SK-N-SH treated with all-trans-retinoic acid at 6 μM for 48 hours (cell line): ENCODE data around the gene DHDH.
A peak's percentile ranks its signal among the peaks of the same experiment; 100 is the strongest.
"Not testable (repeated sequence)": the region's sequence is repeated elsewhere in the genome, so short reads cannot be mapped to it uniquely, and the experiment has no call there.

Source experiments
- ATAC-seq: fragments of 200-7000 bp; cut with Tn5 transposase; 3 replicates; pipeline ENCODE4 v1.9.1; 2020; ENCODE audit warnings: mild to moderate bottlenecking, moderate library complexity
- CSDC2 ChIP-seq: fragments of 250-450 bp; sonication (Bioruptor Pico); IDR thresholded peaks from 2 replicates; pipeline ENCODE4 v1.5.0; 2020; ENCODE audit warnings: mild to moderate bottlenecking, moderate library complexity
- GLIS3 ChIP-seq: fragments of 250-450 bp; sonication (Bioruptor Pico); IDR thresholded peaks from 2 replicates; pipeline ENCODE4 v1.5.0; 2020; ENCODE audit warnings: mild to moderate bottlenecking, moderate library complexity
- ISL1 ChIP-seq: fragments of 250-450 bp; sonication (Bioruptor Pico); IDR thresholded peaks from 2 replicates; pipeline ENCODE4 v2.1.2; 2022; ENCODE audit warnings: mild to moderate bottlenecking, moderate library complexity
- PPARA ChIP-seq: fragments of 250-450 bp; sonication (Bioruptor Pico); IDR thresholded peaks from 2 replicates; pipeline ENCODE4 v1.5.0; 2020; ENCODE audit warnings: mild to moderate bottlenecking, borderline replicate concordance
- RARB ChIP-seq: fragments of 250-450 bp; sonication (Bioruptor Pico); IDR thresholded peaks from 2 replicates; pipeline ENCODE4 v1.8.0; 2021; ENCODE audit warnings: mild to moderate bottlenecking, moderate library complexity
- SNAI2 ChIP-seq: fragments of 250-450 bp; sonication (Bioruptor Pico); IDR thresholded peaks from 2 replicates; pipeline ENCODE4 v1.5.0; 2020; ENCODE audit warnings: mild to moderate bottlenecking, moderate library complexity
- TCF4 ChIP-seq: fragments of 250-450 bp; sonication (Bioruptor Pico); IDR thresholded peaks from 2 replicates; pipeline ENCODE4 v1.8.0; 2021; ENCODE audit warnings: mild to moderate bottlenecking, moderate library complexity, borderline replicate concordance
- TOX ChIP-seq: fragments of 250-450 bp; sonication (Bioruptor Pico); IDR thresholded peaks from 2 replicates; pipeline ENCODE4 v1.8.0; 2021; ENCODE audit warnings: mild to moderate bottlenecking, moderate library complexity, borderline replicate concordance
- ZC3H10 ChIP-seq: fragments of 250-450 bp; sonication (Bioruptor Pico); IDR thresholded peaks from 2 replicates; pipeline ENCODE4 v1.5.1; 2021; ENCODE audit warnings: mild to moderate bottlenecking, moderate library complexity
- ZFP3 ChIP-seq: fragments of 250-450 bp; sonication (Bioruptor Pico); IDR thresholded peaks from 2 replicates; pipeline ENCODE4 v1.5.0; 2020; ENCODE audit warnings: mild to moderate bottlenecking, moderate library complexity
- ZFP30 ChIP-seq: fragments of 450-650 bp; formaldehyde crosslinking; IDR thresholded peaks from 2 replicates; pipeline ENCODE4 v1.5.0; 2022; ENCODE audit warnings: mild to moderate bottlenecking, moderate library complexity
- ZNF565 ChIP-seq: fragments of 450-650 bp; formaldehyde crosslinking; conservative IDR thresholded peaks from 2 replicates; pipeline ENCODE4 v1.5.0; 2020; ENCODE audit warnings: low read depth, mild to moderate bottlenecking, moderate library complexity
- ZNF70 ChIP-seq: fragments of 450-650 bp; formaldehyde crosslinking; IDR thresholded peaks from 2 replicates; pipeline ENCODE4 v1.5.0; 2020; ENCODE audit warnings: mild to moderate bottlenecking, moderate library complexity
- ZNF8 ChIP-seq: fragments of 450-650 bp; formaldehyde crosslinking; IDR thresholded peaks from 2 replicates; pipeline ENCODE4 v1.5.0; 2020; ENCODE audit warnings: mild to moderate bottlenecking, moderate library complexity
- TF ChIP-seq, protein P1 (sequence below): fragments of 250-450 bp; sonication (Bioruptor Pico); IDR thresholded peaks from 2 replicates; pipeline ENCODE4 v1.8.0; 2020; ENCODE audit warnings: mild to moderate bottlenecking, moderate library complexity, borderline replicate concordance
- TF ChIP-seq, protein P2 (sequence below): fragments of 250-450 bp; sonication (Bioruptor Pico); IDR thresholded peaks from 2 replicates; pipeline ENCODE4 v1.5.0; 2020; ENCODE audit warnings: mild to moderate bottlenecking, moderate library complexity
- TF ChIP-seq, protein P3 (sequence below): fragments of 250-450 bp; sonication (Bioruptor Pico); IDR thresholded peaks from 2 replicates; pipeline ENCODE4 v1.5.1; 2021; ENCODE audit warnings: mild to moderate bottlenecking, moderate library complexity
- TF ChIP-seq, protein P4 (sequence below): fragments of 250-450 bp; sonication (Bioruptor Pico); IDR thresholded peaks from 2 replicates; pipeline ENCODE4 v1.8.0; 2021; ENCODE audit warnings: low read depth, mild to moderate bottlenecking, moderate library complexity, borderline replicate concordance
- TF ChIP-seq, protein P5 (sequence below): fragments of 250-450 bp; sonication (Bioruptor Pico); IDR thresholded peaks from 2 replicates; pipeline ENCODE4 v1.5.1; 2020; ENCODE audit warnings: low read depth, mild to moderate bottlenecking, moderate library complexity

The DHDH gene

DNA sequence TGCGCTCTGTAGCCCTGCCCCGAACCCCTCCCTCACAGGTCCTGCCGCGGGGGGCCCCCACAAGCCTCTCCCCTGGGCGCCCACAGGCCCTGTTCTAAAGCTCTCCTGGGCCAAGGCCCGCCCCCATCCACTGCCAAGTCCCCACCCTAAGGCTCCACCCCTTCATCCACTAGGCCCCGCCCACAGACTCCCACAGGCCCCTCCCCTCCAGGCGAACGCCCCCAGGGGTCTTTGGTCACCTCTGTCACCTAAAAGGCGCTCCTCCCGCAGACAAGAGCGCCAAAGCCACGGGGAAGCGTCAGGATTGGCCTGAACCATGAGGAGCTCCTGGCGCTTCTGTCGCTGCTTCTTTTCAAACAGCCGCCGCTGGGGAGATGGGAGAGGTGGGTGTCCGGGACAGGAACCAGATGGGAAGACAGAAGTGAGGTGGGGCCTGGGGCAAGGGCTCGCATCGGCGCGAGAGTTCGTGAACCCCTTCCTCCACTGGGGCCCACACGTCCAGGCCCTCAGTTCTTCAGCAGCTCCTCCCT, 37.2 kb upstream of the DHDH start:
- no peak for TF ChIP-seq TCF4 (CRISPR knock-in tag)
- TF ChIP-seq ZFP30 (CRISPR knock-in tag) = no peak
- TF ChIP-seq ZNF565 (CRISPR knock-in tag) = no peak
- TF ChIP-seq, protein P1, sequence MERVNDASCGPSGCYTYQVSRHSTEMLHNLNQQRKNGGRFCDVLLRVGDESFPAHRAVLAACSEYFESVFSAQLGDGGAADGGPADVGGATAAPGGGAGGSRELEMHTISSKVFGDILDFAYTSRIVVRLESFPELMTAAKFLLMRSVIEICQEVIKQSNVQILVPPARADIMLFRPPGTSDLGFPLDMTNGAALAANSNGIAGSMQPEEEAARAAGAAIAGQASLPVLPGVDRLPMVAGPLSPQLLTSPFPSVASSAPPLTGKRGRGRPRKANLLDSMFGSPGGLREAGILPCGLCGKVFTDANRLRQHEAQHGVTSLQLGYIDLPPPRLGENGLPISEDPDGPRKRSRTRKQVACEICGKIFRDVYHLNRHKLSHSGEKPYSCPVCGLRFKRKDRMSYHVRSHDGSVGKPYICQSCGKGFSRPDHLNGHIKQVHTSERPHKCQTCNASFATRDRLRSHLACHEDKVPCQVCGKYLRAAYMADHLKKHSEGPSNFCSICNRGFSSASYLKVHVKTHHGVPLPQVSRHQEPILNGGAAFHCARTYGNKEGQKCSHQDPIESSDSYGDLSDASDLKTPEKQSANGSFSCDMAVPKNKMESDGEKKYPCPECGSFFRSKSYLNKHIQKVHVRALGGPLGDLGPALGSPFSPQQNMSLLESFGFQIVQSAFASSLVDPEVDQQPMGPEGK (CRISPR knock-in tag) = no peak
- TF ChIP-seq, protein P2, sequence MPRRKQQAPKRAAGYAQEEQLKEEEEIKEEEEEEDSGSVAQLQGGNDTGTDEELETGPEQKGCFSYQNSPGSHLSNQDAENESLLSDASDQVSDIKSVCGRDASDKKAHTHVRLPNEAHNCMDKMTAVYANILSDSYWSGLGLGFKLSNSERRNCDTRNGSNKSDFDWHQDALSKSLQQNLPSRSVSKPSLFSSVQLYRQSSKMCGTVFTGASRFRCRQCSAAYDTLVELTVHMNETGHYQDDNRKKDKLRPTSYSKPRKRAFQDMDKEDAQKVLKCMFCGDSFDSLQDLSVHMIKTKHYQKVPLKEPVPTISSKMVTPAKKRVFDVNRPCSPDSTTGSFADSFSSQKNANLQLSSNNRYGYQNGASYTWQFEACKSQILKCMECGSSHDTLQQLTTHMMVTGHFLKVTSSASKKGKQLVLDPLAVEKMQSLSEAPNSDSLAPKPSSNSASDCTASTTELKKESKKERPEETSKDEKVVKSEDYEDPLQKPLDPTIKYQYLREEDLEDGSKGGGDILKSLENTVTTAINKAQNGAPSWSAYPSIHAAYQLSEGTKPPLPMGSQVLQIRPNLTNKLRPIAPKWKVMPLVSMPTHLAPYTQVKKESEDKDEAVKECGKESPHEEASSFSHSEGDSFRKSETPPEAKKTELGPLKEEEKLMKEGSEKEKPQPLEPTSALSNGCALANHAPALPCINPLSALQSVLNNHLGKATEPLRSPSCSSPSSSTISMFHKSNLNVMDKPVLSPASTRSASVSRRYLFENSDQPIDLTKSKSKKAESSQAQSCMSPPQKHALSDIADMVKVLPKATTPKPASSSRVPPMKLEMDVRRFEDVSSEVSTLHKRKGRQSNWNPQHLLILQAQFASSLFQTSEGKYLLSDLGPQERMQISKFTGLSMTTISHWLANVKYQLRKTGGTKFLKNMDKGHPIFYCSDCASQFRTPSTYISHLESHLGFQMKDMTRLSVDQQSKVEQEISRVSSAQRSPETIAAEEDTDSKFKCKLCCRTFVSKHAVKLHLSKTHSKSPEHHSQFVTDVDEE = no peak
- no peak for TF ChIP-seq TOX
- no peak for TF ChIP-seq ZNF70 (CRISPR knock-in tag)
- ATAC-seq = no peak

DNA sequence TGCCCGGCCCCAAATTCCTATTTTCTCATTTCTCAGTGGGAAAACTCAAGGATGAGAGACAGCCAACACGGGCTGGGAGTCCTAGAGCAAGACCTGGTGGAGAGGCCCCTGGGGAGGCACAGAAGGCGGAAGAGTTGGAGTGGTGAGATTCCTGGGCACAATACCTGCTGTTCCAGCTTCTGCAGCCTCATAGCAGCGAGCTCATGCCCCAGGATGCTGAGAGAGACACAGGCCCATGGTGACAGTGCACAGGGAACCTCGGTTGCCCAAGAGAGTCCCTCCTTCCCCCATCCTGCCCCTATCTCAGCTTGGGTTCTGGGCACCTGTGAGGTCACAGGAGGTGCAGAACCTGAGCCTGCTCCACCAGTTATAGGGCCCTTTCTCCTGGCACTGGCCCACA, 36.3 kb upstream of the DHDH start:
- no peak for ATAC-seq
- no peak for TF ChIP-seq ZC3H10 (CRISPR knock-in tag)
- no peak for TF ChIP-seq ZFP3 (CRISPR knock-in tag)
- TF ChIP-seq ZNF565 (CRISPR knock-in tag) = no peak
- TF ChIP-seq, protein P2 = no peak
- no peak for TF ChIP-seq ZNF70 (CRISPR knock-in tag)
- TF ChIP-seq ISL1 = no peak

DNA sequence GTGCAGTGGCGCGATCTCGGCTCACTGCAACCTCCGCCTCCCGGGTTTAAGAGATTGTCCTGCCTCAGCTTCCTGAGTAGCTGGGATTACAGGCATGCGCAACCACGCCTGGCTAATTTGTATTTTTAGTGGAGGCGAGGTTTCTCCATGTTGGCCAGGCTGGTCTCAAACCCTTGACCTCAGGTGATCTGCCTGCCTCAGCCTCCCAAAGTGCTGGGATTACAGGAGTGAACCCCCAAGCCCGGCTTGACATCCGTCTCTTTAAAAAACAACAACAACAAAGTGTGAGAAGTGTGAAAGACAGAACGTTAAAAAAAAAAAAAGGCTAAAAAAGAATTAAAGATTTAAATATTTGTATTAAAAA, 34.1 kb upstream of the DHDH start:
- ATAC-seq = not testable (repeated sequence)

DNA sequence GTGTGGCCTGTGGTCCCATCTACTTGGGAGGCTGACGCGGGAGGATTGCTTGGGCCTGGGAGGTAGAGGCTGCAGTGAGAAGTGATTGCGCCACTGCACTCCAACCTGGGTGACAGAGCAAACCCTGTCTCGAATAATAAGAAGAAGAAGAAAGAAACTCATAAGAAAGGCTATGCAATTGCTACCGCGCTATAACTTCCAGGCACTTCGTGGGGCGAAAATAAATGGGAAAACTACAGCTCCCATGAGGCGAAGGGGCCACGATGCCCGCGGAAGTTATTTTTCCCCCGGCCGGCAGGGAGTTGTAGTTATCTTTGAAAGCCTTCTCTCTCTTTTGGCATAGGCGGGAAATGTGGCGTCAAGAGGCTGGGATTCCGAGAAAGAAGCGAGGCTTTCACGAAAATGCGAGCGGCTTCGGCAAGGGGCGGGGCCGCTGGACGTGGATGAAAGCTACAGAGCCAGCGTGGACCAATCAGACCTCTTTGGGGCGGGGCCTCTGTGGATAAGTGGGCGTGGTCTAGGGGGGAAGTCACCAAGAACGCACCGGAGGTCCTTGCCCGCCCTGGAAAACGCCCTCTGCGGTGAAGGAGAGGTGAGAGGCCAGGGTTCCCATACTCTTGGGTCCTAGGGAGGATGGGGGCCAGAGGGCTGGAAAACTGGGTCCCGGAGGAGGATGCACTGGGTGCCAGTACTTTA, 33.6 kb upstream of the DHDH start, which contains the start of gene NUCB1:
Gene NUCB1 (plus strand): TSS at position 532 of the 696 bp plus-strand sequence. CDS start 485 bp downstream, outside the sequence.
- ATAC-seq = peak; percentile 97
- TF ChIP-seq, protein P3, sequence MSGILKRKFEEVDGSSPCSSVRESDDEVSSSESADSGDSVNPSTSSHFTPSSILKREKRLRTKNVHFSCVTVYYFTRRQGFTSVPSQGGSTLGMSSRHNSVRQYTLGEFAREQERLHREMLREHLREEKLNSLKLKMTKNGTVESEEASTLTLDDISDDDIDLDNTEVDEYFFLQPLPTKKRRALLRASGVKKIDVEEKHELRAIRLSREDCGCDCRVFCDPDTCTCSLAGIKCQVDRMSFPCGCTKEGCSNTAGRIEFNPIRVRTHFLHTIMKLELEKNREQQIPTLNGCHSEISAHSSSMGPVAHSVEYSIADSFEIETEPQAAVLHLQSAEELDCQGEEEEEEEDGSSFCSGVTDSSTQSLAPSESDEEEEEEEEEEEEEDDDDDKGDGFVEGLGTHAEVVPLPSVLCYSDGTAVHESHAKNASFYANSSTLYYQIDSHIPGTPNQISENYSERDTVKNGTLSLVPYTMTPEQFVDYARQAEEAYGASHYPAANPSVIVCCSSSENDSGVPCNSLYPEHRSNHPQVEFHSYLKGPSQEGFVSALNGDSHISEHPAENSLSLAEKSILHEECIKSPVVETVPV (CRISPR knock-in tag) = no peak
- TF ChIP-seq SNAI2 (no peak), ZC3H10 (CRISPR knock-in tag) (no peak), ZNF8 (CRISPR knock-in tag) (no peak), ZNF565 (CRISPR knock-in tag) (no peak), ISL1 (no peak), CSDC2 (CRISPR knock-in tag) (no peak), TCF4 (CRISPR knock-in tag) (no peak), ZNF70 (CRISPR knock-in tag) (no peak), RARB (CRISPR knock-in tag) (no peak), GLIS3 (CRISPR knock-in tag) (no peak), PPARA (no peak)
- TF ChIP-seq, protein P4, sequence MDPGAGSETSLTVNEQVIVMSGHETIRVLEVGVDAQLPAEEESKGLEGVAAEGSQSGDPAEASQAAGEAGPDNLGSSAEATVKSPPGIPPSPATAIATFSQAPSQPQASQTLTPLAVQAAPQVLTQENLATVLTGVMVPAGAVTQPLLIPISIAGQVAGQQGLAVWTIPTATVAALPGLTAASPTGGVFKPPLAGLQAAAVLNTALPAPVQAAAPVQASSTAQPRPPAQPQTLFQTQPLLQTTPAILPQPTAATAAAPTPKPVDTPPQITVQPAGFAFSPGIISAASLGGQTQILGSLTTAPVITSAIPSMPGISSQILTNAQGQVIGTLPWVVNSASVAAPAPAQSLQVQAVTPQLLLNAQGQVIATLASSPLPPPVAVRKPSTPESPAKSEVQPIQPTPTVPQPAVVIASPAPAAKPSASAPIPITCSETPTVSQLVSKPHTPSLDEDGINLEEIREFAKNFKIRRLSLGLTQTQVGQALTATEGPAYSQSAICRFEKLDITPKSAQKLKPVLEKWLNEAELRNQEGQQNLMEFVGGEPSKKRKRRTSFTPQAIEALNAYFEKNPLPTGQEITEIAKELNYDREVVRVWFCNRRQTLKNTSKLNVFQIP (CRISPR knock-in tag) = no peak
- TF ChIP-seq, protein P5, sequence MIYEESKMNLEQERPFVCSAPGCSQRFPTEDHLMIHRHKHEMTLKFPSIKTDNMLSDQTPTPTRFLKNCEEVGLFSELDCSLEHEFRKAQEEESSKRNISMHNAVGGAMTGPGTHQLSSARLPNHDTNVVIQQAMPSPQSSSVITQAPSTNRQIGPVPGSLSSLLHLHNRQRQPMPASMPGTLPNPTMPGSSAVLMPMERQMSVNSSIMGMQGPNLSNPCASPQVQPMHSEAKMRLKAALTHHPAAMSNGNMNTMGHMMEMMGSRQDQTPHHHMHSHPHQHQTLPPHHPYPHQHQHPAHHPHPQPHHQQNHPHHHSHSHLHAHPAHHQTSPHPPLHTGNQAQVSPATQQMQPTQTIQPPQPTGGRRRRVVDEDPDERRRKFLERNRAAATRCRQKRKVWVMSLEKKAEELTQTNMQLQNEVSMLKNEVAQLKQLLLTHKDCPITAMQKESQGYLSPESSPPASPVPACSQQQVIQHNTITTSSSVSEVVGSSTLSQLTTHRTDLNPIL (CRISPR knock-in tag) = no peak
- TF ChIP-seq, protein P1 (CRISPR knock-in tag) = no peak
